GM23338 (cell line): ENCODE data around the gene FGF11.

Experiments used
- CREB1 ChIP-seq: fragments of 250-450 bp; sonication (Bioruptor Pico); IDR thresholded peaks from 2 replicates; pipeline ENCODE4 v1.5.0; 2020; ENCODE audit warnings: low read depth, mild to moderate bottlenecking, moderate library complexity
- CTCF ChIP-seq, 2 experiments: fragments of 200-600 bp in 1 of 2; sonication (generic) in 1 of 2; conservative IDR thresholded peaks; 2 replicates each; pipeline versions ENCODE4 v1.5.1 to v1.6.1; 2016 to 2017; ENCODE audit warnings: antibody characterized with exemption in 2 of 2, low read depth in 2 of 2, mild to moderate bottlenecking in 2 of 2, moderate library complexity in 1 of 2
- EZH2 ChIP-seq: fragments of 200-600 bp; sonication (generic); IDR thresholded peaks from one replicate; pipeline ENCODE4 v1.8.0; 2017; ENCODE audit warnings: antibody characterized with exemption, mild to moderate bottlenecking, low read depth; ENCODE audit not compliant: unreplicated experiment
- JUNB ChIP-seq: IDR thresholded peaks from one replicate; pipeline ENCODE4 v1.6.1; 2016; ENCODE audit warnings: antibody characterized with exemption; ENCODE audit not compliant: unreplicated experiment
- POLR2AphosphoS5 ChIP-seq: IDR thresholded peaks from 2 replicates; pipeline ENCODE4 v1.6.1; 2016; ENCODE audit warnings: antibody characterized with exemption, low read depth
- REST ChIP-seq: IDR thresholded peaks from one replicate; pipeline ENCODE4 v1.6.1; 2018; ENCODE audit warnings: antibody characterized with exemption; ENCODE audit not compliant: unreplicated experiment
- ZNF114 ChIP-seq: fragments of 250-450 bp; sonication (Bioruptor Pico); IDR thresholded peaks from 2 replicates; pipeline ENCODE4 v1.5.0; 2020; ENCODE audit warnings: mild to moderate bottlenecking, moderate library complexity
- ZNF331 ChIP-seq: fragments of 250-450 bp; sonication (Bioruptor Pico); IDR thresholded peaks from 2 replicates; pipeline ENCODE4 v1.5.0; 2020; ENCODE audit warnings: low read depth, mild to moderate bottlenecking, moderate library complexity

GRCh38 chr17:7406235-7406825, 33.0 kb upstream of the FGF11 start:
- TF ChIP-seq EZH2: no peak
- TF ChIP-seq CTCF (conservative IDR thresholded peaks at IDR 0.05; ENCODE audit: low read depth in 2 of 2): no peak
- TF ChIP-seq JUNB: no peak
- TF ChIP-seq POLR2AphosphoS5: no peak
- TF ChIP-seq REST: no peak
- no peak for TF ChIP-seq CREB1 (CRISPR knock-in tag)
- no peak for TF ChIP-seq ZNF331 (CRISPR knock-in tag)
- TF ChIP-seq ZNF114: no peak
